ENCODE measurements around the gene KRTAP12-4.

The KRTAP12-4 gene

GRCh38 chr21:44606495-44606894 is 48.0 kb downstream of the KRTAP12-4 start:
- no peak for DNase-seq
